ENCODE data around the gene NRM.

The NRM gene

GRCh38 chr6:30711758-30712380, 21.1 kb upstream of the NRM start:
- no peak for TF ChIP-seq CTCF (IDR thresholded peaks at IDR 0.05)

GRCh38 chr6:30709101-30709868, 18.5 kb upstream of the NRM start:
- TF ChIP-seq CTCF (IDR thresholded peaks at IDR 0.05), result no peak

GRCh38 chr6:30707281-30707850, 16.6 kb upstream of the NRM start:
- TF ChIP-seq CTCF (IDR thresholded peaks at IDR 0.05), result no peak

- TF ChIP-seq CTCF (IDR thresholded peaks at IDR 0.05), result no peak
Observed at GRCh38 chr6:30705620-30706019, 14.8 kb upstream of the NRM start.

- no peak for TF ChIP-seq CTCF (IDR thresholded peaks at IDR 0.05)
Observed at GRCh38 chr6:30703821-30704220, 13.0 kb upstream of the NRM start.

- no peak for TF ChIP-seq CTCF (IDR thresholded peaks at IDR 0.05)
Observed at GRCh38 chr6:30703011-30703410, 12.2 kb upstream of the NRM start.

- TF ChIP-seq CTCF (IDR thresholded peaks at IDR 0.05), result no peak
Observed at GRCh38 chr6:30700340-30700739, 9.6 kb upstream of the NRM start.
